Neural progenitor cell (in vitro differentiated cells): ENCODE data around the gene DPPA5.

Experiments used
- EZH2 ChIP-seq: fragments of 200-600 bp; sonication (generic); IDR thresholded peaks from 2 replicates; pipeline ENCODE4 v1.6.1; 2017; ENCODE audit warnings: antibody characterized with exemption, mild to moderate bottlenecking, moderate library complexity
- EZH2phosphoT487 ChIP-seq: fragments of 200-600 bp; sonication (generic); IDR thresholded peaks from 2 replicates; pipeline ENCODE4 v1.6.1; 2017; ENCODE audit warnings: antibody characterized with exemption
- TF ChIP-seq, protein P1 (sequence below): fragments of 200-600 bp; sonication (generic); IDR thresholded peaks from 2 replicates; pipeline ENCODE4 v1.5.1; 2017; ENCODE audit warnings: antibody characterized with exemption, mild to moderate bottlenecking

DNA sequence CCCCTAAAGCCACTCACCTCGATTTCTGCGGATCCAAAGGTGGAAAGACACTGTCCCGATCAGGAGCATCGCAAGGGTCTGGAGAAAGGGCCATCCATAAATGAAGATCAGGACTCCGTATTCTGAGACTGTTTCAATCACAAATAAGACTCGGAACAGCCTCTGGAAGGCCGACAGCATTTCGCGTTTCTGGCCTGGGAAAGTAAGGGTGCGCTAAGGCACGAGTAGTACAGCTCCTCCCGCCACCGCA is 44.6 kb downstream of the DPPA5 start:
- TF ChIP-seq, protein P1, sequence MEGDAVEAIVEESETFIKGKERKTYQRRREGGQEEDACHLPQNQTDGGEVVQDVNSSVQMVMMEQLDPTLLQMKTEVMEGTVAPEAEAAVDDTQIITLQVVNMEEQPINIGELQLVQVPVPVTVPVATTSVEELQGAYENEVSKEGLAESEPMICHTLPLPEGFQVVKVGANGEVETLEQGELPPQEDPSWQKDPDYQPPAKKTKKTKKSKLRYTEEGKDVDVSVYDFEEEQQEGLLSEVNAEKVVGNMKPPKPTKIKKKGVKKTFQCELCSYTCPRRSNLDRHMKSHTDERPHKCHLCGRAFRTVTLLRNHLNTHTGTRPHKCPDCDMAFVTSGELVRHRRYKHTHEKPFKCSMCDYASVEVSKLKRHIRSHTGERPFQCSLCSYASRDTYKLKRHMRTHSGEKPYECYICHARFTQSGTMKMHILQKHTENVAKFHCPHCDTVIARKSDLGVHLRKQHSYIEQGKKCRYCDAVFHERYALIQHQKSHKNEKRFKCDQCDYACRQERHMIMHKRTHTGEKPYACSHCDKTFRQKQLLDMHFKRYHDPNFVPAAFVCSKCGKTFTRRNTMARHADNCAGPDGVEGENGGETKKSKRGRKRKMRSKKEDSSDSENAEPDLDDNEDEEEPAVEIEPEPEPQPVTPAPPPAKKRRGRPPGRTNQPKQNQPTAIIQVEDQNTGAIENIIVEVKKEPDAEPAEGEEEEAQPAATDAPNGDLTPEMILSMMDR: no peak
- TF ChIP-seq EZH2phosphoT487: no peak
- no peak for TF ChIP-seq EZH2
